Vagina (tissue), 2 donors: Measurements from ENCODE around the gene KLHL25.

Experiments
- CTCF ChIP-seq, 3 experiments: fragments of 450-650 bp in 2 of 3; fragments of 200-600 bp in 1 of 3; sonication (generic) in 1 of 3; IDR thresholded peaks; one replicate each; pipeline ENCODE4 v1.5.1; 2017 to 2019; ENCODE audit warnings: antibody characterized with exemption in 3 of 3, mild to moderate bottlenecking in 2 of 3, moderate library complexity in 2 of 3
- POLR2A ChIP-seq, 2 donors: fragments of 450-650 bp; IDR thresholded peaks; one replicate each; pipeline ENCODE4 v1.6.1; 2017; ENCODE audit warnings: antibody characterized with exemption in 2 of 2, mild to moderate bottlenecking in 2 of 2, moderate library complexity in 2 of 2

DNA sequence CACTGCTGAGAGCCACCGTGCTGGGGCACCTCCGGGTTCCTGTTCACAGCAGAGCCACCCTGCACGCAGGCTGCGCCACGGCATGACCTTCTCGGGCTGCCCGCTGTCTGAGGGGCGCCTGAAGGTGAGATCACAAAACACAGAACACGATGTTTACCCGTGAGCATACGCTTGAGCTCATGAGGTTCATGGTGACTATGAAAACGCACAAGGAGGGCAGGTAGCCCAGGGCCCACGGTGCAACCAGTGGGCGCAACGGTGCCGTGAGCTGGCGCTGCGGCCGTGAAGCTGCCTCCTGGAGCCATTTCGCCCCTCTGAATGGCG lies 36.1 kb downstream of the KLHL25 start:
- TF ChIP-seq CTCF (IDR thresholded peaks at IDR 0.05) (no peak), POLR2A (IDR thresholded peaks at IDR 0.05) (no peak)
